Temporal lobe (tissue), 1 donor: ENCODE data around the gene MAN2B2. TPM values are rescaled to one million over a fixed set of nuclear protein-coding genes. Genes with fewer than 3 reads are reported as not detected.

Source experiments
- total RNA-seq: library from RNA; depleted of rRNA; stranded (reverse); fragments of >200 nt; gene quantifications from one replicate; pipeline ENCODE4 v1.2.3, GENCODE V29; 2014

MAN2B2 gene
- total RNA-seq, 1 donor from 2014 or later, result 5.4 TPM

Other genes starting within 250 kb of the MAN2B2 start
- gene PPP2R2C, start 102.6 kb upstream of the MAN2B2 start, total RNA-seq, result 59.5 TPM
- gene MRFAP1, start 65.5 kb downstream of the MAN2B2 start, total RNA-seq, result 96.1 TPM
- 2.0 TPM for gene S100P, start 118.7 kb downstream of the MAN2B2 start, total RNA-seq
- gene MRFAP1L1, start 134.7 kb downstream of the MAN2B2 start, total RNA-seq, result 81.1 TPM
- 9.3 TPM for gene BLOC1S4, start 141.0 kb downstream of the MAN2B2 start, total RNA-seq
- 51.9 TPM for gene KIAA0232, start 207.5 kb downstream of the MAN2B2 start, total RNA-seq